CD4-positive, alpha-beta T cell treated with Interleukin-6 at 100 ng/mL for 8 hours (primary cell): ENCODE results near the gene GMPR2.
"Not testable (repeated sequence)": the region's sequence is repeated elsewhere in the genome, so short reads cannot be mapped to it uniquely, and the experiment has no call there.

Experiments
- DNase-seq: peaks from one replicate; pipeline ENCODE4 v3.0.0-alpha.2; 2020; ENCODE audit warnings: mixed read lengths, low spot score

The GMPR2 gene

GRCh38 chr14:24202538-24202937 is 30.2 kb upstream of the GMPR2 start:
- not testable (repeated sequence) for DNase-seq

- DNase-seq, result not testable (repeated sequence)
Observed at GRCh38 chr14:24203249-24203886, 29.4 kb upstream of the GMPR2 start.

- no peak for DNase-seq
Observed at GRCh38 chr14:24204163-24205146, 28.3 kb upstream of the GMPR2 start.

- DNase-seq, result no peak
Observed at GRCh38 chr14:24206260-24207103, 26.2 kb upstream of the GMPR2 start.

GRCh38 chr14:24207104-24207551 is 25.6 kb upstream of the GMPR2 start:
- DNase-seq, result no peak

- DNase-seq, result no peak
Observed at GRCh38 chr14:24207625-24208024, 25.1 kb upstream of the GMPR2 start.

GRCh38 chr14:24211311-24211710 is 21.4 kb upstream of the GMPR2 start:
- DNase-seq, result no peak

- peak; percentile 95 for DNase-seq
Observed at GRCh38 chr14:24212924-24213865, 19.5 kb upstream of the GMPR2 start, which contains the start of gene CHMP4A. TSS of gene CHMP4A (minus strand) at chr14:24213488. CDS start at chr14:24213439, 49 bp downstream.

GRCh38 chr14:24213866-24214662 is 18.7 kb upstream of the GMPR2 start:
- DNase-seq, result no peak

- DNase-seq, result peak; percentile 88
Observed at GRCh38 chr14:24215495-24216344, 17.0 kb upstream of the GMPR2 start, which contains the start of gene MDP1. TSS of gene MDP1 (minus strand) at chr14:24216066. CDS start at chr14:24215955, 111 bp downstream.

GRCh38 chr14:24216345-24216699 is 16.4 kb upstream of the GMPR2 start:
- no peak for DNase-seq

GRCh38 chr14:24216876-24217275 is 15.9 kb upstream of the GMPR2 start:
- DNase-seq, result not testable (repeated sequence)

GRCh38 chr14:24219080-24219479 is 13.6 kb upstream of the GMPR2 start:
- DNase-seq, result no peak

- no peak for DNase-seq
Observed at GRCh38 chr14:24219521-24219920, 13.2 kb upstream of the GMPR2 start.

- DNase-seq, result not testable (repeated sequence)
Observed at GRCh38 chr14:24222987-24223386, 9.7 kb upstream of the GMPR2 start.

GRCh38 chr14:24224618-24225071 is 8.1 kb upstream of the GMPR2 start:
- no peak for DNase-seq

GRCh38 chr14:24226473-24226872 is 6.3 kb upstream of the GMPR2 start:
- DNase-seq, result no peak

- no peak for DNase-seq
Observed at GRCh38 chr14:24228902-24229301, 3.8 kb upstream of the GMPR2 start.
